ENCODE results near the gene SLC22A5.

- TF ChIP-seq EZH2phosphoT487 (IDR thresholded peaks at IDR 0.05; ENCODE audit: borderline replicate concordance) (no peak), CTCF (conservative IDR thresholded peaks at IDR 0.05; ENCODE audit: low read length) (no peak)
These were observed 55.8 kb downstream of the SLC22A5 start for GRCh38 chr5:132425009-132425937.
